Measurements from ENCODE around the gene TRERF1. TPM values are rescaled to one million over a fixed set of nuclear protein-coding genes. Genes with fewer than 3 reads are reported as not detected.

TRERF1 gene
- total and polyA plus RNA-seq, 2 of the 4 experiments (the other 2 are of a cell fraction) = 6.3 to 9.9 TPM

- Histone ChIP-seq H3K56ac (ENCODE audit: extremely low read depth, insufficient read depth, low read length) (no peak overlapping the region), H3K4me2 (ENCODE audit: low read depth, low read length) (no peak overlapping the region), H4K91ac (ENCODE audit: insufficient read depth, low read depth, low read length) (no peak overlapping the region), H2AFZ (replicated peaks; ENCODE audit: low read length, poor library complexity) (peak overlapping the region; percentile 8), H2BK20ac (ENCODE audit: low read depth, low read length) (no peak overlapping the region), H3K18ac (ENCODE audit: low read depth, low read length) (no peak overlapping the region), H3K9me1 (ENCODE audit: insufficient read depth, low read length) (peaks cover 22% of the 10 kb centered on the region), H3K27me3 (ENCODE audit: control insufficient read depth, insufficient read depth, low read length) (no peaks in the 10 kb centered on the region), H3K9ac (ENCODE audit: low read depth, low read length) (no peak overlapping the region), H3K4me3 (ENCODE audit: insufficient read depth, low read depth, low read length) (no peak overlapping the region), H3K79me1 (ENCODE audit: low read depth in 1 of 2, low read length in 2 of 2) (peaks cover 48 to 68% of the 10 kb centered on the region in 2 experiments), H2BK5ac (ENCODE audit: low read depth, low read length, poor library complexity, severe bottlenecking) (no peak overlapping the region), H2BK120ac (ENCODE audit: low read depth, low read length) (no peak overlapping the region), H2AK5ac (ENCODE audit: low read depth, low read length) (no peak overlapping the region), H3K4me1 (ENCODE audit: control insufficient read depth, insufficient read depth, low read length) (peaks cover 8% of the 10 kb centered on the region), H4K8ac (ENCODE audit: low read depth in 2 of 2, low read length in 2 of 2) (no peak overlapping the region), H3K9me3 (ENCODE audit: control insufficient read depth, insufficient read depth, low read length) (no peaks in the 10 kb centered on the region; the same call in 1 of the 2 replicates), H2BK15ac (ENCODE audit: low read depth, low read length) (no peak overlapping the region), H4K20me1 (ENCODE audit: insufficient read depth, low read length) (0 out of 2 replicates have a peak, but pooled peaks cover 9% of the 10 kb centered on the region), H3K27ac (ENCODE audit: insufficient read depth, low read length) (no peak overlapping the region), H4K5ac (ENCODE audit: low read depth, low read length) (no peak overlapping the region), H3K36me3 (ENCODE audit: control insufficient read depth, insufficient read depth, low read length) (peaks cover 6% of the 10 kb centered on the region), H3K4ac (ENCODE audit: low read depth, low read length) (no peak overlapping the region), H3K23ac (ENCODE audit: low read depth, low read length) (no peak overlapping the region), H3K14ac (replicated peaks; ENCODE audit: low read depth, low read length) (no peak overlapping the region), H2AK9ac (replicated peaks; ENCODE audit: low read depth, low read length, poor library complexity) (no peak overlapping the region)
- in situ Hi-C loops (cut with MboI; ENCODE audit: low sequenced_read_pairs) (no loop called here), dilution Hi-C loops (cut with HindIII; ENCODE audit: low sequenced_read_pairs, unreplicated experiment) (no loop called here), intact Hi-C loops (cut with micrococcal nuclease) (no loop called here)
- TF ChIP-seq MAFK (IDR thresholded peaks at IDR 0.05; ENCODE audit: low read depth, low read length) = no peak
- TF ChIP-seq ELK1 (IDR thresholded peaks at IDR 0.05; ENCODE audit: borderline replicate concordance, low read depth, low read length) = no peak
- no peak for TF ChIP-seq MAZ (IDR thresholded peaks at IDR 0.05; ENCODE audit: borderline replicate concordance, low read depth, low read length)
- TF ChIP-seq POLR2A (IDR thresholded peaks at IDR 0.05; ENCODE audit: low read depth, low read length) = no peak
- no peak for TF ChIP-seq NFE2L2 (IDR thresholded peaks at IDR 0.05; ENCODE audit: low read depth, low read length)
- no peak for TF ChIP-seq USF2 (IDR thresholded peaks at IDR 0.05; ENCODE audit: low read depth, low read length)
- TF ChIP-seq SMC3 (IDR thresholded peaks at IDR 0.05; ENCODE audit: low read depth, low read length) = no peak
- no peak for TF ChIP-seq CHD1 (IDR thresholded peaks at IDR 0.05; ENCODE audit: low read depth, low read length)
- no peak for TF ChIP-seq CEBPB (IDR thresholded peaks at IDR 0.05; ENCODE audit: low read depth, low read length)
- TF ChIP-seq RCOR1 (IDR thresholded peaks at IDR 0.05; ENCODE audit: insufficient replicate concordance, low read length) = no peak
- TF ChIP-seq CTCF (conservative IDR thresholded peaks at IDR 0.05; ENCODE audit: low read depth, low read length) = no peak
- no peak for TF ChIP-seq MXI1 (IDR thresholded peaks at IDR 0.05; ENCODE audit: borderline replicate concordance, low read depth, low read length)
- TF ChIP-seq RFX5 (IDR thresholded peaks at IDR 0.05; ENCODE audit: low read depth, low read length) = no peak
- no peak for TF ChIP-seq FOS (IDR thresholded peaks at IDR 0.05; ENCODE audit: low read depth, low read length)
- TF ChIP-seq BHLHE40 (IDR thresholded peaks at IDR 0.05; ENCODE audit: low read depth, low read length) = no peak
- ChIA-PET CTCF (no interaction called here), POLR2A (ENCODE audit: unreplicated experiment) (no interaction called here)
- no TSS peak for BruUV-seq (replicated peaks)
- ATAC-seq (ENCODE audit: low read depth) (no peak), DNase-seq (no peak)
- WGBS, 2 experiments (ENCODE audit: extremely low coverage in 2 of 2, insufficient read length in 1 of 2) = 83% methylated on average over 1 of the region's 2 CpGs; no CpG with 5 or more reads in 1 of the 2 experiments
These were observed 164.0 kb downstream of the TRERF1 start for GRCh38 chr6:42287756-42288155.

All from IMR-90 (cell line).